NCI-H1694 (cell line): ENCODE results near the gene DDR2.

Source experiments
- DNase-seq: peaks from one replicate; lab custom pipeline; 2025; lab: John Stamatoyannopoulos, UW

Gene DDR2

GRCh38 chr1:162629651-162630050 lies 2.6 kb upstream of the DDR2 start:
- no peak for DNase-seq

GRCh38 chr1:162631546-162632191 lies 595 bp upstream of the DDR2 start:
- DNase-seq, result no peak

- DNase-seq, result no peak
These were observed 425 bp downstream of the DDR2 start for GRCh38 chr1:162632698-162633080.

- no peak for DNase-seq
These were observed 958 bp downstream of the DDR2 start for GRCh38 chr1:162633081-162633762.

GRCh38 chr1:162635418-162635817 lies 3.2 kb downstream of the DDR2 start:
- DNase-seq, result no peak

DNA sequence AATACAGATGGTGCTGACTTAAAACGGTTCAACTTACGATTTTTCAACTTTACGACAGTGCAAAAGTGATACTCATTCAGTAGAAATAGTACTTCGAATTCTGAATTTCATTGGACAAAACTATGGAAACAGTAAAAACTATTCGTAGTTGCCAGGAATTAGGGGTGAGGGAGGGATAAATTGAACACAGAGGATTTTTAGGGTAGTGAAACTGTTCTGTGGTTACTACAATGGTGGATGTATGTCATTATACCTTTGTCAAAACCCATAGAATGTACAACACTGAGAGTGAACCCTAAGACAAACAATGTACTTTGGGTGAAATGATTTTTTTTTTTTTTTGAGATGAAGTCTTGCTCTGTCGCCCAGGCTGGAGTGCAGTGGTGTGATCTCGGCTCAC lies 7.5 kb downstream of the DDR2 start:
- no peak for DNase-seq

GRCh38 chr1:162641114-162641513 lies 8.8 kb downstream of the DDR2 start:
- no peak for DNase-seq

GRCh38 chr1:162644986-162645314 lies 12.7 kb downstream of the DDR2 start:
- DNase-seq, result no peak

GRCh38 chr1:162645666-162646065 lies 13.4 kb downstream of the DDR2 start:
- DNase-seq, result no peak

DNA sequence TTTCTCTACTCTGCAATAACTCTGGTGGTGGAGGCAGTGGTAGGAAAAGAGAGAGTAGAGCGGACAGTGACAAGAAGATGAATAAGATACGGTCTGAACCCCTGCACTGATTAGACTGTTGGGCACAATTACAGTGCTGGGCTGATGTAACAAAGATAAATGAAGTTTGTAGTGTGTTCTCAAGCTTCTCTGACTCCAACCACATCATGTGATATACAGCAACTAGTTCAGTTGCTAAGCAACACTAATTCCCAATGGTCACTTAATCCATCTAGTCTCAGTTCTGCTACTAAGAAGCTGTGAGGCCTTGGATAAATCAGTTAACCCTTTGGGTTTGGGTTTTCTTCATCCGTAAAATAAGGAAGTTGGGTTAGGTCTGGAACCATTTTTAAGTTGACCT lies 17.3 kb downstream of the DDR2 start:
- no peak for DNase-seq

DNA sequence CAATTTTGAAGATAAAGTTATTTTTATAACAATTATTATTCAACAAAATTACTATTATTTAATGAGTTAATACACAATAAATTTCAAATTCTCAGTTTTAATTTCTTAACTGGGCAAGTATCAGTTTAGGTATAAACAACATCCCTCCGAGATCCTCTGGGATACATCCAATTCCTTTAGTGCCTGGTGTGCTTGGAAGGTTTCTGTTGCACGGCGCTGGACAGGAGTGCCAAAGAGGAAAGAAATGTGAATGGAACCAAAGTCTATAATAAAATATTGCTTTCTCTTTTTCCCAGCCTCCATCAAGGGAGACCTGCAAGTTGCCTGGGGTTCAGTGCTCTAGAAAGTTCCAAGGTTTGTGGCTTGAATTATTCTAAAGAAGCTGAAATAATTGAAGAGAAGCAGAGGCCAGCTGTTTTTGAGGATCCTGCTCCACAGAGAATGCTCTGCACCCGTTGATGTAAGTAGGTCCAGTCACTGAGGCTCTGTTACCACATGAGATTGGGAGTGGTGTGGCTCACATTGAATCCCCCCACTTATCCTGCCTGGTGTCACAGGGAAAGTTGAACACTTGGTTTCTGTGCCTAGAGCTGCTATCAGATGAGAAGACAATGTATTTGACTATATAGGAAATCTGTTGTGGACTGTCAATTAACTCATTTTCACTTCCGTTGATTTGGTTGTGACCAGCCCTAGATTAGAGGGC lies 22.8 kb downstream of the DDR2 start:
- DNase-seq, result no peak

DNA sequence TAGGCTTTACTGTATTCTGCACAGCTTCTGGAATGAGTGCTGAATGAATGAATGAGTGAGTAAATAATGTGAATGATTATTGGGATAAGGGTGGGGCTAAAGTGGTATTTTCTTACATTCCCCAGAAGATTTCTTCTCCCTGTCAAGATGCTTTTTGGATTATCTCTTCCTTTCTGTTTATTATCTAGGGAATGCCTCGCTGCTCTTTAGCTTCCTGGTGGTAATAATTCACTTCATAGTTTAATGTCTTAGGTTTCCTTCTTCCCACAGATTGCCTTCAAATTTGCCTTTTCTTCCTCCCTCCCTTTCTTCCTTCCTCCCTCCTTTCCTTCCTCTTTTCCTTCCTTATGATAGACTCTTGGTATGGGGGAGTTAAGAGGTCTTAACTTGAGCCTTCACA lies 24.0 kb downstream of the DDR2 start:
- DNase-seq, result no peak

GRCh38 chr1:162660574-162660973 lies 28.3 kb downstream of the DDR2 start:
- DNase-seq, result no peak

- no peak for DNase-seq
These were observed 29.1 kb downstream of the DDR2 start for GRCh38 chr1:162661336-162661735.

GRCh38 chr1:162662013-162662412 lies 29.7 kb downstream of the DDR2 start:
- DNase-seq, result no peak

DNA sequence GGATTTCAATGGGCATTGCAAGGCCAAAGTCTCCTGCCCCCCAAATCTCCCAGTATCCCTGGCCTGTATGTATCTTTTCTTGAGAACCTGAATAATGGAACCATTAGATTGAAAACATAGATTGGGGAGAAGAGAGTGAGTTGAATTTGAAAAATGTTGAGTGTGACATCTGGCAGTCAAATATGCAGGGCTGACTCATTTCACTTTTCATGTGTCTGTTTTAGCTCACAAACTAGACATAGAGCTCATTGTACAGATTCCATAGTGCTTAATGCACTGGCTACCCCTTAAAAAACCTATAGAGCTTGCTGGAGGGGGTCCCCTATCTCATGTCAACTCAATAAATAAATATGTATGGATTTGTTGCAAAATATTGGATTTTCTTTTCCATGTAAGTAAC lies 30.8 kb downstream of the DDR2 start:
- DNase-seq, result no peak

DNA sequence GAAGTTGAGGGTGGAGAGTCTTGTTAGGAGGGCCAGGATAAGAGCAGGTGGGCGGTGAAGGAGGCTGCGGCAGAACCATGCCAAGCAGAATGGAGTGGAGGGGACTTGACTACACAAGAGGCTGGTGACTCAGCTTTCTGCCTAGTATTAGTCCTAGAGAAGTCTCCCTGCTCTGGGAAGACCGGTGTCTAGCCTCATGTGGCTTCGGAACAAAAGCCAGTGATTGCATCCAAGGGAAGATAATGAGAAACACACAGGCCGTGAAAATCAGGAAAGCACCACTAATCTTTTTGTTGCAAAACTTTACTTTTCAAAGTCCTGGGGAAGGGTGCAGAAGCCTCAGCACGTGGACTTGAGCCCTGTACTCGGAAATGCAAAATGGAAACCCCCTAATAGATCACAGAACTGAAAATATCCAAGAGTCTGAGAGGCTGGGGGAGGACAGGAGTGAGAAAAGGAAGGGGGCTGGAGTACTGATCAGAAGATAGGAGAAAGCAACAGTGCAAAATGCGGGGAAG lies 31.4 kb downstream of the DDR2 start:
- no peak for DNase-seq

- no peak for DNase-seq
These were observed 33.9 kb downstream of the DDR2 start for GRCh38 chr1:162666006-162666645.

DNA sequence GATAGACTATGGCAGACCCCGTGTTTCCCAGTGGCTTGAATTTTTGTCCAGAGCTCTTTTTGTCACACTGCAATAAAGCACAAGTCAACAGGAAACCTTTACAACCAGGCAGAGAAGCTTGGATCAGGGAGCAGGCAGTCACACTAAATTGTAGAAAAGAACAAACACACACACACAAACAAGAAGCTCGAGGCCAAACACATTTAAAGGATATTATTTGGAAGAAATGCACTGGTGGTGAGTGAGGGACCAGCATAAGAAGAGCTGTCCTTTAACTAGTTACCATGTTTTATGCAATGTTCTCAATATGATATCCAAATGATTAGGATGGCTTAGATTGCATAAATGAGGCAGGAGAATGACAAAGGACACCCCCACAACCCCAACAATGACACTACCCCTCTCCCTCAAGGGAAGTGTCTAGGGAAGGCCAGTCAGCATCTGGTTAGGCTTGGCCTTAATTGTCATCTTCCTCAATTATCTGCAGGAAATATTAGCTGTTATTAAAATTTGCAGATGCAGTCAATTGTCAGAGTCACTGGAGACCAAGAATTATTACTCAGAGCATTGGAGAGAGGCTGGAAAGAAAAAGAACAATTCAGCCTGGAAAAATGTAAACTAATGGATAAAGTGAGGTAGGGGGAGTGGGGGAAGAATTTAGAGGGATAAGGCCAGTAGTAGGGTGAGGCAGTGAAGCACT lies 35.3 kb downstream of the DDR2 start:
- DNase-seq, result no peak

- DNase-seq, result no peak
These were observed 38.8 kb downstream of the DDR2 start for GRCh38 chr1:162670928-162671663.

DNA sequence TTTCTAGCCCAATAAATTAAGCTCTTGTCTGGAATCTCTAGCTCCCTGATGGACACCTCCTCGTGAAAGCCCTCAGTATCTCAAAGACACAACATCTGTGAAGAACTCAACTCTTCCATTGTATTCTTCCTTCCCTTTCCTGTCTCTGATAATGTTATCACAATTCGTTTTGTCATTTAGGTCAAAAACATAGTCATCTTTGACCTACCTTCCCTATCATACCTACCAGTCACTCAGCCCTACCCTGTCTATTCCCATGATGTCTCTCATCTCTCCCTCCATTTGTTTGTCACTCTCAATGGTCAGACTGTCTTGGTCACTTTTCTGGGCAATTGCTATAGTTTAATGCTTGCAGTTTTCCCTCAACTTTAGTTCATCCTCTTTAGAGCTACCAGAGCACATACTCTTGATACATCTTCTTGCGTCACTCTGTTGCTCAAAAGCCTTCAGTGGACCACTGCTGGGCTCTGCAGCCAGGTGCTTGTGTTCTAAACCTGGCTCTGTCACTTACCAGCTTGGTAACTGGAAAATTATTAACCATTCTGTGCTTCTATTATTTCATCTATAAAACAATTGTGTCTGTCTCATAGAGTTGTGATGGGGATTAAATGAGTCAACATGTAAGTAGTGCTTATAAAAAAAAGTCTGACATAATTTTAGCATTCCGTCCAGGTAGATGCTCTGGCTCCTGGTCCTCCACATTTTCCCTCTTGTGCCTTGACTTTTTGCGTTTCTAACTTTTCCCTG lies 39.6 kb downstream of the DDR2 start:
- DNase-seq, result no peak
